Gastroesophageal sphincter (tissue), 3 donors: ENCODE results near the gene RUFY4.

ENCODE experiments used
- CTCF ChIP-seq, 4 experiments: fragments of 200-600 bp in 2 of 4; fragments of 450-650 bp in 2 of 4; sonication (generic) in 1 of 4; IDR thresholded peaks; one replicate each; pipeline ENCODE4 v1.5.1; 2017 to 2019; ENCODE audit warnings: antibody characterized with exemption in 4 of 4, mild to moderate bottlenecking in 2 of 4, moderate library complexity in 2 of 4
- EP300 ChIP-seq: sonication (generic); formaldehyde crosslinking; IDR thresholded peaks from one replicate; pipeline ENCODE4 v1.6.1; 2017; ENCODE audit warnings: antibody characterized with exemption, mild to moderate bottlenecking
- POLR2A ChIP-seq, 2 donors: fragments of 450-650 bp; IDR thresholded peaks; one replicate each; pipeline ENCODE4 v1.6.1; 2017; ENCODE audit warnings: antibody characterized with exemption in 2 of 2, mild to moderate bottlenecking in 2 of 2, moderate library complexity in 1 of 2
- POLR2AphosphoS5 ChIP-seq: sonication (generic); formaldehyde crosslinking; IDR thresholded peaks from one replicate; pipeline ENCODE4 v1.6.1; 2017; ENCODE audit warnings: antibody characterized with exemption

GRCh38 chr2:218020281-218020680, 48.8 kb upstream of the RUFY4 start:
- TF ChIP-seq POLR2A (IDR thresholded peaks at IDR 0.05) (no peak), CTCF (IDR thresholded peaks at IDR 0.05) (no peak), EP300 (no peak), POLR2AphosphoS5 (no peak)
